ENCODE measurements around the gene MRPL42. TPM values are rescaled to one million over a fixed set of nuclear protein-coding genes. Genes with fewer than 3 reads are reported as not detected.

The MRPL42 gene
- total RNA-seq, 2 experiments from 2014 or later, result 57.2 to 58.0 TPM

DNA sequence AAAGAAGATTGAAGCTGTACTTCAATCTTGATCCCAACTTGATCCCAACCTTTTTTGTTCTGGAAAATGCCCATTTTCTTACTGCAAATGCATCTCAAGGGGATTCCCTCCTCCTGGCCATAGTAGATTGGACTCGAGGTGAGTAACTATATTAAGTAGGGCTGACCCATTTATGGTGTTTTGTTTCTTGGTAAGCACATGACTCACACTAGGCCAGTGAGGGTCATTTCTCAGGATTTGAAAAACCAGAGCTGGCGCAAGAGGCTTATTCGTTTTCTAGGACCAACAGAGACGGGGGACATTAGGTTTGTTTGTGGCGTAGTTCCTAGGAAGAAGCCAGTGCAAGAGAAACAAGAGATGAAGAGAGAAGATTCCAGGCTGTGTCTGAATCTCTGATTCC, 51.4 kb downstream of the MRPL42 start:
- peaks cover 6% of the 10 kb centered on the region for H3K4me1 Mint-ChIP-seq
- ChIA-PET POLR2A (interaction anchor here (1.2 kb wide), 1 partner anchor 582 kb away, joined by 3 read pairs; no protein-coding TSS in a partner anchor), CTCF (interaction anchor here (1.4 to 2.5 kb wide), 2 partner anchors 15 to 582 kb away, joined by 4 to 9 read pairs; no protein-coding TSS in a partner anchor)
- H3K9me3 Mint-ChIP-seq, result no peaks in the 10 kb centered on the region
- no peak for DNase-seq
- H3K27ac Mint-ChIP-seq, result no peak overlapping the region
- no peaks in the 10 kb centered on the region for H3K36me3 Mint-ChIP-seq (ENCODE audit: low read depth)
- no peak overlapping the region for H3K4me3 Mint-ChIP-seq
- H3K27me3 Mint-ChIP-seq, result peaks cover 2% of the 10 kb centered on the region

DNA sequence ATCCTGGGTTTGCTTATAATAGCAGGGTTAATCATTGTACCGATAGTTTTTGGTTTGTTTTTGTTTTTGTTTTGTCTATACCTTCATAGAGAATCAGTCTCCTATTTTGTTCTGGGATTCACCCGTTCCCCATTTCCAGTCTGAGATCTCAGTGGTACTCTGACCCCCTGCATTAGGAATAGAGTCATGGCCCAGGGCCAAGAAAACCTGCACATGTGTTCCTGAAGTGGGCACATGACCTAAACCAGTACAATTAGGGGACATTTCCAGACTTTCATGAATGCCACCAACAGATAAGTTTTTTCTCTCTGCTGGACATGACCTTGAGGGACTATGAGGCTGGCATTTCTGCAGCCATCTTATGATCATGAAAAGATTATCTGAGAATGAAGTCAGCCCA, 52.5 kb downstream of the MRPL42 start:
- H3K9me3 Mint-ChIP-seq, result no peaks in the 10 kb centered on the region
- no peak overlapping the region for H3K4me3 Mint-ChIP-seq
- POLR2A ChIA-PET, result no interaction called here
- DNase-seq, result no peak
- CTCF ChIA-PET, result interaction anchor here (2.5 kb wide), 1 partner anchor 16 kb away, joined by 9 read pairs; no protein-coding TSS in a partner anchor
- H3K36me3 Mint-ChIP-seq (ENCODE audit: low read depth), result no peaks in the 10 kb centered on the region
- H3K4me1 Mint-ChIP-seq, result peaks cover 6% of the 10 kb centered on the region
- H3K27me3 Mint-ChIP-seq, result peaks cover 5% of the 10 kb centered on the region
- H3K27ac Mint-ChIP-seq, result no peak overlapping the region

DNA sequence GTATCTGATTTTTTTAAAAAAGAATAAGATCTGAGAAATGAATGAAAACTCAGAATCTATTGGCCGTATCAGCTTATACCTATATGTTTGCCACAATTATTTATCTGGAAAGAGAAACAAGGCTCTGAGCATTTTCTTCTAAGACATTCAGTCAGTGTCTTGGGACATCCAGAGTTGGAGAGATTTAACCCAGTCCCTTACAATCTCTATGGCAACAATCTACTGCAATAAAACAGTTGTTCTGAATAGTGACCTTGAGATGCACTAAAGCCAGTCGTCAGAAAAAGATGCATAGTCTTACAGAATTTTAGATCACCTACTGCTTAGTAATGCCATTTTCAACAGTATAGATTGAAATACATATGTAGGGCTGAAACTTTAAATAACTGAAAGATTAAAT, 53.1 kb downstream of the MRPL42 start:
- Mint-ChIP-seq H3K4me1 (peaks cover 6% of the 10 kb centered on the region), H3K27me3 (peaks cover 5% of the 10 kb centered on the region), H3K27ac (no peak overlapping the region), H3K36me3 (ENCODE audit: low read depth) (no peaks in the 10 kb centered on the region), H3K4me3 (no peak overlapping the region), H3K9me3 (no peaks in the 10 kb centered on the region)
- ChIA-PET CTCF (no interaction called here), POLR2A (no interaction called here)
- DNase-seq, result no peak

DNA sequence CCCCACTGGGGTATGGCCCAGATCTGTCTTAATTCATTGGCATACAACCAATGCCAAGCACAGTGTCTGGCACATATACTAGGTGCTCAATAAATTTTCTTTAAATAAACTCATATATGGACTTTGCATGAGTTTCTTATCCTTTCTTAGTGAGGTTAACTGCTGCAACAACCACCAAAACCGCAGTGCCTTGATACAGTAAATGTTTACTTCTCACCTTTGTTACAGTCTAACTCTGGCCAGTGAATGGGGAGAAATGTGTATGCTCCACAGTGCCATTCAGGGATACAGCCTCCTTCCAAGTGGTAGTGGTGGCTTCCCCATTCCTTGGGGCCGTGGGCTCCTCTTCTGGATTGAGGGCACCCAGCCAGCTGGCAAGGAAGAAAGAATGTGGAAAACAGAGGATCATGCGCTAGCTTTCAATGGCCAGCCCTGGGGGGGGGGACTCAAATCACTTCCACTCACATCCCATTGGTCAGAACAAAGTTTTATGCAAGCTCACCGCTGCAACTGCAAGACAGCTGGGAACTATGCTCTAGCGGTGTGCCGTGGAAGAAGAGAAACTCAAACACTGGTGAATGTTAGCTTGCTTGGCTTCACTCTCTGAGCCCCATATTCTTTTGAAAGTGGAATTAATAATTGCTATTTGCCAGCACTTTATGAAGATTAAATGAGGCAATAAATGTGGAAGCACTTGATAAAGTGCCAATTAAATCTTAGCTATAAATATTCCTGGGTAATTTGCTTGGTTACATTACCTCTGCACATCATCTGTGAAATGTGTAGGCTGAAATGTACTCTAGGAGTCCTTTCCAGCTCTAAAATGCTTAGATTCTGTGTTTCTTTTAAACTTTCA, 54.1 kb downstream of the MRPL42 start:
- Mint-ChIP-seq H3K27ac (no peak overlapping the region), H3K27me3 (peaks cover 5% of the 10 kb centered on the region), H3K9me3 (no peaks in the 10 kb centered on the region), H3K36me3 (ENCODE audit: low read depth) (no peaks in the 10 kb centered on the region), H3K4me1 (peaks cover 6% of the 10 kb centered on the region), H3K4me3 (no peak overlapping the region)
- no peak for DNase-seq
- POLR2A ChIA-PET, result no interaction called here
- CTCF ChIA-PET, result interaction anchor here (0.7 to 1.4 kb wide), 4 partner anchors 18 to 581 kb away, joined by 3 to 6 read pairs (median 4); no protein-coding TSS in a partner anchor

DNA sequence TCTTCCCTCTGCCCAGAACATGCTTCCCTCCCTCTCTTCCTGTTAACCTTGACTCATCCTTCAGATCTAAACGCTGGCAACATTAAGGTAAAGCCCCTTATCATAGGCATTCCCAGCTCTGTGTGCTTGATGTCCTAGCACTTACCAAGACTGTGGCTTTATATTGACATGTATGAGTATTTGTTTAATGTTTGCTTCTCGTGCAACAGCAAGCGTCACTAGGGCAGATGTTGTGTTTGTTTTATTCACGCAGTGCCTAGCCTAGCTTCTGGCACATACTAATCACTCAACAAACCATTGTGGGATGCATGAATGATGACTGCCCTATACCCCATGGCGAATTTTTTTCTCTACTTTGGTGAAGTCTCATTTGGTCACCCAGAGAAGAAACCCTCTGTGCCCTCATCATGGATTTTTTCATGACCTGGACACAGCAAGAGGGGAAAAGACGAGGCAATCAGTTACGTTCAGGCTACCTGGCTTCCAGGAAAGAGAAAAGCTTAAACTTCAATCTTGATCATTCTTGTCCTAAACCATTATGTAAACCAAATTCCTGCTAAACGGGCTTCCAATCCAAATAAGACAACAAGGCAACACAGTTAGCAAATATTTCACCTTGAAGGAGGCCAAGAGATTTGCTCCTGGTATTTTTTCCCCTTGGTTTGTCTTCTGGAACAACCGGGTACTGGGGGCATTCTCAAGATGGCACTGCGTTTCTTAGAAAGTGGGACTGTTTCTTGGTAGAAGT, 57.2 kb downstream of the MRPL42 start:
- Mint-ChIP-seq H3K4me3 (no peak overlapping the region), H3K9me3 (no peaks in the 10 kb centered on the region), H3K4me1 (peaks cover 7% of the 10 kb centered on the region), H3K27me3 (peaks cover 5% of the 10 kb centered on the region), H3K27ac (no peak overlapping the region), H3K36me3 (ENCODE audit: low read depth) (no peaks in the 10 kb centered on the region)
- no peak for DNase-seq
- CTCF ChIA-PET, result interaction anchor here (1.9 kb wide), 2 partner anchors 578 to 579 kb away, joined by 4 to 7 read pairs; no protein-coding TSS in a partner anchor
- POLR2A ChIA-PET, result no interaction called here

DNA sequence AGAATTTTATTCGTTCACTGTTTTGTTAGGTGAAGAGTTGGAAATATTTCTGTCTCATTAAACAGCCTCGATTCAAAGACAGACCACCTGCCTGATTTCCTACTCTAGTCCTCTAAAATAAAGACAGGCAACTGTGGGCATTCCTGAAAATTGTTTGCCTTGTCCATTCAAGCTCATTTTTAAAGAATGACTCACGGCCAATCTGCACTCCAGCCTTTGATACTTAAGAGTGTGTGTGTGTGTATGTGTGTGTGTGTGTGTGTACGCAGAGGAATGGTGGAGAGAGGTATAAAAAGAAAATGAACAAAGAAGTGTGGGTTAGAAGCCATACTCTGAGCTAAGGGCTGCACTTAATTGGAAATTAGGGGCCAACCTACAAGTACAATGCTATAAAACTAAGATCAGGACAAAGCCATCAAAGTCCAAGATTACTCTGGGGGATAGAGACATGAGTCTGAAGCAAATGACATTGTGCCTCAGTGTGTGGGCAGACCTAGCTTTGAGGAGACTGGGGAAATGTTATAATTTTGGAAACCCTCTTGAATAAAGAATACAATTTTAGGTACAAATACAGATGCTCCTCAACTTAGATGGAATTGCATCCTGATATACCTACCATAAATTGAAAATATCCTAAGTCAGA, 59.6 kb downstream of the MRPL42 start:
- Mint-ChIP-seq H3K27me3 (peaks cover 4% of the 10 kb centered on the region), H3K9me3 (no peaks in the 10 kb centered on the region), H3K27ac (no peak overlapping the region), H3K36me3 (ENCODE audit: low read depth) (no peaks in the 10 kb centered on the region), H3K4me1 (peaks cover 18% of the 10 kb centered on the region), H3K4me3 (no peak overlapping the region)
- CTCF ChIA-PET, result interaction anchor here (0.5 to 2.3 kb wide), 3 partner anchors 42 to 575 kb away, joined by 3 to 5 read pairs (median 4); no protein-coding TSS in a partner anchor
- POLR2A ChIA-PET, result no interaction called here
- no peak for DNase-seq

DNA sequence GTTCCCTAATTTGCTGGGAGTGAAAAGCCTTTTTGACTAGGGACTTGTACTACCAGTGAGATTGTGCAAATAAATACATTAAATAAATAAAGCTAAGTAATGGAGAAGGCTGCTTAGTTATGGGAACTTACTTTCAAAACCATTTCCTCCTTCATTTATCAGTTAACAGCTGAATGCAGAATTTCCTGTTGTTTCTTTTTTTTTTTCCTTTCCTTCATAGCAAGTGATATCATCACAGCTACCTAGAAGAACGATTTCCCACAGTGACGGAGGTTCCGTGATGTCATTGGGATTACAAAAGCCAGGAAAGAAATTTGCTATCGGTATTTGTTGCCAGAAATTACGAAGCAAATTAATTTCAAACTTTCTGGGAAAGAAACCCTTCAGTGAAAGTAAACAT, 63.0 kb downstream of the MRPL42 start:
- H3K27ac Mint-ChIP-seq, result peak overlapping the region; percentile 41
- no peak for DNase-seq
- no peaks in the 10 kb centered on the region for H3K27me3 Mint-ChIP-seq
- H3K36me3 Mint-ChIP-seq (ENCODE audit: low read depth), result no peaks in the 10 kb centered on the region
- POLR2A ChIA-PET, result interaction anchor here (1.0 kb wide), 1 partner anchor 11 kb away, joined by 3 read pairs; no protein-coding TSS in a partner anchor
- H3K4me1 Mint-ChIP-seq, result peaks cover 14% of the 10 kb centered on the region
- CTCF ChIA-PET, result interaction anchor here (1.0 kb wide), 1 partner anchor 571 kb away, joined by 8 read pairs; no protein-coding TSS in a partner anchor
- no peaks in the 10 kb centered on the region for H3K9me3 Mint-ChIP-seq
- H3K4me3 Mint-ChIP-seq, result no peak overlapping the region

DNA sequence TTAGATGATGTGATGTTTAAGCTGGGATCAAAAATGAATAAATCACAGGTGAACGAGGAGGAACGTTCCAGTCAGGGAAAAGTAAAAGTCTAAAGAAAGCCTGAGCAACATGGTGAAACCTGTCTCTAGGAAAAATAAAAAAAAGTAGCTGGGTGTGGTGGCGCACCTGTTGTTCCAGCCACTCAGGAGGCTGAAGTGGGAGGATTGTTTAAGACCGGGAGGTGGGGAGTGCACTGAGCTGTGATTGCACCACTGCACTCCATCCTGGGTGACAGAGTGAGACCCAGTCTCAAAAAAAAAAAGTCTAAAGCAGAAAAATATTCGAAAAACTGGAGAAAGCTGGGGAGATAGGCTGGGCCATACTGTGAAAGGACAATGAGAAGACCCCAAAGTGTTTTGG, 66.0 kb downstream of the MRPL42 start:
- no peak overlapping the region for H3K4me3 Mint-ChIP-seq
- peaks cover 28% of the 10 kb centered on the region for H3K4me1 Mint-ChIP-seq
- no peak for DNase-seq
- ChIA-PET CTCF (no interaction called here), POLR2A (no interaction called here)
- no peak overlapping the region for H3K27ac Mint-ChIP-seq
- H3K9me3 Mint-ChIP-seq, result no peaks in the 10 kb centered on the region
- H3K36me3 Mint-ChIP-seq (ENCODE audit: low read depth), result no peaks in the 10 kb centered on the region
- H3K27me3 Mint-ChIP-seq, result no peaks in the 10 kb centered on the region

DNA sequence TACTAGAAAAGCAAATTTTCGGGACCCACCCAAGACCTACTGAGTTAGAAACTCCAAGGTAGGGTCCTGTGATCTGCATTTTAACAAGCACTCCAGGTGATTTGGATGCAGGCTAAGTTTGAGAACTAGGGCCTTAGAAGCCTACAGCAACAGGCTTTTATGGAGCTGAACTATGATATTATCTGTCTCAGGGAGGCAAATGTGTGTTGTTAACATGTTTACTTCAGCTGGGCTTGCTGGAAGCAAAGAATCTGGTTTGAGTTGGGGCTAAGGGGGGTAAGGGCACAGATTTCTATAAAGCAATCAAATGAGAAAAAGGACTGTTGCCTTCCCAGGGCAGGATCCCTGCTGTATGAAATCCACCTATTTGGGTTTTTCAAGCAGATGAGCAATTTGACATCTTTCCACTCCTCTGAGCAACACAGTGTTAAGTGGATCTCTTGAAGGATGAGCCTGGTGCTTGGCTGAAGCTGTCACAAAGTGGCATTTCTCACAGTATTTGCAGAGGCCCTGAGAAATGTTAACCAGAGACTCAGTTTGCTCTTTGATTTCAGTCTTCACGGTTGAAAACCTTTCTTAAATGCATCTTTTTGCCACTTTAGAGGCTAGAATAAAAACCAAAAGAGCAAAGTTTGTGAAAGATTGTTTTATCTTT, 68.9 kb downstream of the MRPL42 start:
- Mint-ChIP-seq H3K27ac (no peak overlapping the region), H3K4me3 (no peak overlapping the region)
- POLR2A ChIA-PET, result interaction anchor here (0.7 kb wide), 1 partner anchor 38 kb away, joined by 3 read pairs; no protein-coding TSS in a partner anchor

DNA sequence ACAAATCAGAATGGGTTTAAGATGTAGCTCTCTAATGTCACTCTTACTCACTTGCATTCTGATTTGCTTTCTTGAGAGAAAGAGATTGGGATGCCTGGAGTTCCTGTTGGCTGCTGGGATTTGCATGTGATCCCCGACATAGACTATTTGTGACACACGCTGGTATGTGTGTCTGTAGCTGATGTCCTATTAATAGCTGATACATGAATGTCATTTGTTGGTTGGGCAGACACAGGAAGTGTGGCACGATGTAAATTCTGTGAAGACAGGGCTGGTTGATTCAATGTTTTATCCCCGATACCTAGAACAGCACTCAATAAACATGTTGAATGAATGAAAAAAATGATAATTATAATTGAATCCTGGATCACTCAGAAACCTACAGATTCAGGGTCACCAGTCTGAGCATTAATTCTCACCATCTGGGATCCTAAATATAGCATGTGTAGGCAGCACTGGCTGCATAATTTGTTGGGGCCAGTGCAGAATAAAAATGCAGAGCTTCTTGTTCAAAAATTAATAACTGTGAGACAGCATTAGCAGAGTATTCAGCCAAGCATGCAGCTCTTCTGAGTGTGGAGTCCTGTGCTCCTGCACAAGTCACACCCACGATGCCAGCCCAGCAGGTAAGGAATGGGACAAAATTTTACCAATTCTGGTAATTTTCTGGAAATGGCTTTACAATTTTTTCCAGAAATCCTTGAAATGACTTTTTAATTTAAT, 69.6 kb downstream of the MRPL42 start:
- Mint-ChIP-seq H3K27me3 (no peaks in the 10 kb centered on the region), H3K36me3 (ENCODE audit: low read depth) (peaks cover 2% of the 10 kb centered on the region), H3K4me1 (peaks cover 33% of the 10 kb centered on the region), H3K27ac (no peak overlapping the region), H3K9me3 (no peaks in the 10 kb centered on the region), H3K4me3 (no peak overlapping the region)
- DNase-seq, result no peak
- POLR2A ChIA-PET, result interaction anchor here (0.7 kb wide), 1 partner anchor 37 kb away, joined by 3 read pairs; no protein-coding TSS in a partner anchor
- CTCF ChIA-PET, result interaction anchor here (0.8 to 1.4 kb wide), 4 partner anchors 32 to 565 kb away, joined by 3 to 4 read pairs (median 4); no protein-coding TSS in a partner anchor

More for the DNA sequence above, 68.9 kb downstream of the MRPL42 start:
- Mint-ChIP-seq H3K27me3 (no peaks in the 10 kb centered on the region), H3K4me1 (peaks cover 26% of the 10 kb centered on the region), H3K9me3 (no peaks in the 10 kb centered on the region), H3K36me3 (ENCODE audit: low read depth) (no peaks in the 10 kb centered on the region)
- CTCF ChIA-PET, result interaction anchor here (0.8 to 1.3 kb wide), 3 partner anchors 33 to 566 kb away, joined by 3 to 4 read pairs (median 3); no protein-coding TSS in a partner anchor
- no peak for DNase-seq

DNA sequence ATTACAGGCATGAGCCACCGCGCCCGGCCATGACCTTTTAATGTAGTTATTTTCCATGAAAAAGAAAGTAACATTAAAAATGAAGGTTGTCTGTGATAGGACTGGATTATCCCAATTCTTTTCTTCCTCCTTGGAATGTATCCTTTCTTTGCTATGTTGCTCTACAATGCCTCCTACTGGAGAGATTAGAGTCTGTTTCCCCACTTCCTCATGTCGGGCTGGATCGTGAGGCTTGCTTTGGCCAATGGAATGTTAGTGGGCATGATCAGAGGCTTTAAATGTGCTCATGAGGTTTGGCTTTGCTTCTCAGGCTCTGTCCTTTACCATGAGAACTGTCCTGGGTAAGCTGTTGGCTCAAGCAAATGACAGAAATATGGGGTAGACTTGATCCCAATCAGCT, 70.5 kb downstream of the MRPL42 start:
- Mint-ChIP-seq H3K4me3 (no peak overlapping the region), H3K27me3 (no peaks in the 10 kb centered on the region), H3K4me1 (peaks cover 36% of the 10 kb centered on the region), H3K36me3 (ENCODE audit: low read depth) (peaks cover 4% of the 10 kb centered on the region), H3K9me3 (no peaks in the 10 kb centered on the region), H3K27ac (no peak overlapping the region)
- DNase-seq, result no peak
- ChIA-PET CTCF (interaction anchor here (1.4 to 1.5 kb wide), 2 partner anchors 32 to 564 kb away, joined by 3 to 4 read pairs; no protein-coding TSS in a partner anchor), POLR2A (no interaction called here)
